ENCODE data around the gene CDC6.
A peak's percentile ranks its signal among the peaks of the same experiment; 100 is the strongest.

CDC6 gene

GRCh38 chr17:40307740-40308239 lies 20.1 kb downstream of the CDC6 start:
- peaks cover 14% of the 10 kb centered on the region for H3K36me3 ChIP-seq (replicated peaks; ENCODE audit: low read depth, low read length)
- H3K27me3 ChIP-seq (ENCODE audit: low read depth, low read length) = no peaks in the 10 kb centered on the region
- no peaks in the 10 kb centered on the region for H3K79me2 ChIP-seq (ENCODE audit: low read length)
- H4K20me1 ChIP-seq (ENCODE audit: insufficient read depth, low read length) = peaks cover 14% of the 10 kb centered on the region; the same call in 1 of the 2 replicates
- no peak overlapping the region for H3K9ac ChIP-seq (ENCODE audit: low read length)
- H2AFZ ChIP-seq (ENCODE audit: low read depth, low read length) = no peak overlapping the region
- peaks cover 43% of the 10 kb centered on the region for H3K4me1 ChIP-seq (ENCODE audit: low read length)
- TF ChIP-seq EZH2phosphoT487 (IDR thresholded peaks at IDR 0.05; ENCODE audit: low read depth) (no peak), CTCF (IDR thresholded peaks at IDR 0.05; ENCODE audit: low read depth, low read length) (no peak)
- H3K4me2 ChIP-seq (ENCODE audit: low read length) = no peak overlapping the region
- no peaks in the 10 kb centered on the region for H3K9me3 ChIP-seq (ENCODE audit: insufficient read depth, low read length)
- no peak overlapping the region for H3K27ac ChIP-seq (ENCODE audit: low read length)
- H3K4me3 ChIP-seq (ENCODE audit: low read length) = no peak overlapping the region

- Histone ChIP-seq H3K27me3 (ENCODE audit: low read depth, low read length) (no peaks in the 10 kb centered on the region), H2AFZ (ENCODE audit: low read depth, low read length) (no peak within 1 kb of the TSS; the same call in 1 of the 2 replicates), H3K9ac (ENCODE audit: low read length) (no peak within 1 kb of the TSS), H3K79me2 (ENCODE audit: low read length) (no peaks in the 10 kb centered on the region), H3K4me3 (ENCODE audit: low read length) (peak within 1 kb of the TSS; percentile 53), H3K9me3 (ENCODE audit: insufficient read depth, low read length) (no peaks in the 10 kb centered on the region), H3K4me2 (ENCODE audit: low read length) (peak within 1 kb of the TSS; percentile 58), H4K20me1 (ENCODE audit: insufficient read depth, low read length) (0 out of 2 replicates have a peak, but pooled peaks cover 2% of the 10 kb centered on the region), H3K27ac (ENCODE audit: low read length) (no peak within 1 kb of the TSS), H3K4me1 (ENCODE audit: low read length) (peaks cover 47% of the 10 kb centered on the region), H3K36me3 (replicated peaks; ENCODE audit: low read depth, low read length) (peaks cover 2% of the 10 kb centered on the region)
- no peak for TF ChIP-seq EZH2phosphoT487 (IDR thresholded peaks at IDR 0.05; ENCODE audit: low read depth)
- TF ChIP-seq CTCF (IDR thresholded peaks at IDR 0.05; ENCODE audit: low read depth, low read length) = no peak
These were observed 21.6 kb downstream of the CDC6 start, which contains the start of gene RARA for GRCh38 chr17:40309031-40309948. RARA (plus strand) TSS chr17:40309180; CDS start chr17:40331219, 22,039 bp downstream.

DNA sequence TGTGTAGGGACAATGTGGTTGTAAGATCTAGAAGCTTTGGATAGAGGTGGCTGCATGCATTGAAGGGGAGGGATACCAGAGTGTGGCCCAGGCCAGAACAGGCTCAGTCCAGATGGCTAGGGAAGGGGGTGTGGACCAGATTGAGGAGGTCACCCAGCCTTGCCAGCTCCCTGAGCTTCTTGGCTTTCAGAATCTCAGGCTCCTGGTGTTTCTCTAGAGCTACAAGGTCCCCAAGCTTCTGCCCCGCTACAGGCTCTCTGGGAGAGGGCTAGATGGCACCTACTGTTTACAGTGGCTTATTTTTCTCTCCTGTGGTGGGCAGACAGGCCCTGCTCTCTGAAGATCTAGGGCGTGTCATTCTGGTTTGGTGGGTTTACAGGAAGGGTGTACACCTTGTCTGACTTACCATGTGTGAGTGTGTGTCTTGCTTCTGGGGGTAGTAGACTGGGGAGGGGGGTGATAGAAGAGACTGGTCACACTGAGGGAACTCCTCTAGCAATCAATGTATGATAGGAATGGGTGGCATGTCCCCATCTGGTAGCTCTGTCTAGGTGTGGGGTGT lies 22.4 kb downstream of the CDC6 start:
- Histone ChIP-seq H3K79me2 (ENCODE audit: low read length) (no peaks in the 10 kb centered on the region), H3K9me3 (ENCODE audit: insufficient read depth, low read length) (no peaks in the 10 kb centered on the region), H3K4me3 (ENCODE audit: low read length) (no peak overlapping the region), H3K27me3 (ENCODE audit: low read depth, low read length) (no peaks in the 10 kb centered on the region), H3K4me1 (ENCODE audit: low read length) (peaks cover 53% of the 10 kb centered on the region), H3K9ac (ENCODE audit: low read length) (no peak overlapping the region), H4K20me1 (ENCODE audit: insufficient read depth, low read length) (no peaks in the 10 kb centered on the region), H3K4me2 (ENCODE audit: low read length) (no peak overlapping the region), H3K27ac (ENCODE audit: low read length) (no peak overlapping the region), H3K36me3 (replicated peaks; ENCODE audit: low read depth, low read length) (no peaks in the 10 kb centered on the region), H2AFZ (ENCODE audit: low read depth, low read length) (no peak overlapping the region)
- TF ChIP-seq EZH2phosphoT487 (IDR thresholded peaks at IDR 0.05; ENCODE audit: low read depth) (no peak), CTCF (IDR thresholded peaks at IDR 0.05; ENCODE audit: low read depth, low read length) (no peak)

DNA sequence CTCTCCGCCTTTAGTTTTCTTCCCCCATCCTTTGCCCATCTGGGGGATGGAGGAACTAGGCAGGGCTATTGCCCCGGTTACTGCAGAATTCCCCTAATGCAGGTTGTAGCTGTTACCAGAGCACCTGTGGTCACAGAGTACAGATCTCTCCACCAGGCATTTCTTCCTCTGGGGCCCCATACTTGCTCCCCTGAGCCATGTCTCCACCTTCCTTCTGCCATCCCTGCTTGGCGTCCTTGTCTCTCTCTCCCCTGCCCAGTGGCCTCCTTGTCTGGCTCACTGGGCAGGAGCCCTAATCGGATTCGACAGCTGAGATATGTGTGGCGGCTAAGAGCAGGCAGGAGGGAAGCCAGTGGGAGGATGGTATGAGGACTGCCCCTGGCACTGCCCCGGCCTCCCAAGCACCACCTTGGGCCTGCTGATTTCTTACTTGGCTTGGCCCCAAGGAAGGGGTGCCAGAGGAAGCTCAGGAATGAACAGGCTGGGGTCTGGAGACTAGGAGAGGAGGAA lies 23.3 kb downstream of the CDC6 start:
- TF ChIP-seq EZH2phosphoT487 (IDR thresholded peaks at IDR 0.05; ENCODE audit: low read depth) (no peak), CTCF (IDR thresholded peaks at IDR 0.05; ENCODE audit: low read depth, low read length) (no peak)
- Histone ChIP-seq H3K79me2 (ENCODE audit: low read length) (no peaks in the 10 kb centered on the region), H3K9me3 (ENCODE audit: insufficient read depth, low read length) (no peaks in the 10 kb centered on the region), H3K4me3 (ENCODE audit: low read length) (no peak overlapping the region), H4K20me1 (ENCODE audit: insufficient read depth, low read length) (no peaks in the 10 kb centered on the region), H3K27ac (ENCODE audit: low read length) (no peak overlapping the region), H3K4me1 (ENCODE audit: low read length) (peaks cover 53% of the 10 kb centered on the region), H3K27me3 (ENCODE audit: low read depth, low read length) (no peaks in the 10 kb centered on the region), H2AFZ (ENCODE audit: low read depth, low read length) (no peak overlapping the region), H3K36me3 (replicated peaks; ENCODE audit: low read depth, low read length) (no peaks in the 10 kb centered on the region), H3K4me2 (ENCODE audit: low read length) (0 out of 2 replicates have a peak overlapping the region, but pooled peaks have one; percentile 7), H3K9ac (ENCODE audit: low read length) (no peak overlapping the region)

All from OCI-LY3 (cell line).